Measurements from ENCODE around the gene OSBPL3. TPM values are rescaled to one million over a fixed set of nuclear protein-coding genes. Genes with fewer than 3 reads are reported as not detected.

The OSBPL3 gene
- total RNA-seq, 4 donors from 2014 or later, result 3.1 to 7.0 (median 5.3) TPM

DNA sequence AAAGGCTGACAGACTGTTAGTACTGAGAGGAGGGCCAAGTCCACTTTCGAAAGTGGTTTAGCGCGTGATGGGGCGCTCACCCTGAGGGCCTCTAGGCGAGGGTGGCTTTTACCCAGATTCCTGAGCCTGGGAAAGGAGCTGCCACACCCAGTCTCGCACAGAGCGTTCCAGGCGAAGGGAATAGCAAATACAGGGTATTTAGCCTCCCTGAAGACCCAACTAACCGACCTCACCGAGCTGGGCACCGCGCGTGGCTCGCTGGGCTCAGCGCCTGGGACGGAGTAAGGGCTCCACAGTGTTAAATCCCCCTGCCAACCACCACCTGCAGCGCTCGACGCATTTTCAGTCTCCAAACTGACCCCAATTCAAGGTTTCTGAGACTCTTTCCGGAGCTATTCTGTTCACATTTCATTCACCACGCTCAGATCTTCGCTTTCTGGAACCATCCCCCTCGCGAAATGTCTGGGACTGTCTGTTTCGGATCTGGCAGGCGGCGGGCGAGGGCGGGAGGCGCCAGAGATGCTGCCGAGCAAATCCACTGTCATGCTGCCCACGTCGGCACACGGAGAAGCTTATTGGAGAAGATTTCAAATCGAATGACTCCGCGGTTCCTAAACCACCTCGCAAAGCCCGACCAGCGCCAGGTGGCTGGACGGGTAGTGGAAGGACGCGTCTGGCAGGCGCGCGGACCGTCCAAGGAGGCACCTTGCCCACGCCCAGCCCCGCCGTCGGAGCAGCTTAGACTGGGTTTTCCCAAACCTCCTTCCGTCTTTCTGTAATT is 1.4 kb upstream of the OSBPL3 start:
- TF ChIP-seq CTCF (IDR thresholded peaks at IDR 0.05 in 4 of 5, conservative IDR thresholded peaks at IDR 0.05 in 1 of 5) (no peak), POLR2A (IDR thresholded peaks at IDR 0.05) (no peak)
- peak overlapping the region; percentile 77 to 86 (median 83) for H3K27ac ChIP-seq
- H3K36me3 ChIP-seq, result no peaks in the 10 kb centered on the region
- H3K27me3 ChIP-seq, result no peaks in the 10 kb centered on the region
- ATAC-seq (no peak), DNase-seq (peak; percentile 4 to 28)
- in situ Hi-C loops (cut with MboI; ENCODE audit: low sequenced_read_pairs in 4 of 4), result loop anchor here (5.0 to 10.0 kb wide), 4 partner anchors 93 to 167 kb away; no protein-coding TSS in a partner anchor
- H3K9me3 ChIP-seq, result no peaks in the 10 kb centered on the region
- peak overlapping the region; percentile 70 to 94 (median 83) for H3K4me3 ChIP-seq
- intact Hi-C loops (cut with DNase I; ENCODE audit: low total_unique reads), result loop anchor here (2.0 to 5.0 kb wide), 4 partner anchors 91 to 161 kb away; partner anchors contain the start of gene CYCS
- peaks cover 0 to 9% of the 10 kb centered on the region in 2 donors for H3K4me1 ChIP-seq

GRCh38 chr7:24980534-24981170 is 674 bp upstream of the OSBPL3 start:
- peak overlapping the region; percentile 77 to 86 (median 83) for H3K27ac ChIP-seq
- in situ Hi-C loops (cut with MboI; ENCODE audit: low sequenced_read_pairs in 4 of 4), result loop anchor here (5.0 to 10.0 kb wide), 4 partner anchors 94 to 166 kb away; no protein-coding TSS in a partner anchor
- peak overlapping the region; percentile 70 to 94 (median 83) for H3K4me3 ChIP-seq
- no peaks in the 10 kb centered on the region for H3K36me3 ChIP-seq
- no peaks in the 10 kb centered on the region for H3K9me3 ChIP-seq
- no peaks in the 10 kb centered on the region for H3K27me3 ChIP-seq
- intact Hi-C loops (cut with DNase I; ENCODE audit: low total_unique reads), result loop anchor here (2.0 to 5.0 kb wide), 4 partner anchors 92 to 160 kb away; partner anchors contain the start of gene CYCS
- DNase-seq (no peak), ATAC-seq (no peak)
- H3K4me1 ChIP-seq, result peaks cover 0 to 9% of the 10 kb centered on the region in 2 donors
- TF ChIP-seq CTCF (IDR thresholded peaks at IDR 0.05 in 4 of 5, conservative IDR thresholded peaks at IDR 0.05 in 1 of 5), result no peak
- TF ChIP-seq POLR2A (IDR thresholded peaks at IDR 0.05), result no peak

- peak overlapping the region; percentile 70 to 94 (median 83) for H3K4me3 ChIP-seq
- ATAC-seq (peak; percentile 50 to 65), DNase-seq (peak; percentile 36)
- intact Hi-C loops (cut with DNase I; ENCODE audit: low total_unique reads), result no loop called here
- peaks cover 0 to 9% of the 10 kb centered on the region in 2 donors for H3K4me1 ChIP-seq
- in situ Hi-C loops (cut with MboI; ENCODE audit: low sequenced_read_pairs in 4 of 4), result no loop called here
- H3K27ac ChIP-seq, result peak overlapping the region; percentile 77 to 86 (median 83)
- H3K36me3 ChIP-seq, result no peaks in the 10 kb centered on the region
- peak in 4 of 5 experiments; percentile 25 to 70 (median 60) for TF ChIP-seq CTCF (IDR thresholded peaks at IDR 0.05 in 4 of 5, conservative IDR thresholded peaks at IDR 0.05 in 1 of 5)
- TF ChIP-seq POLR2A (IDR thresholded peaks at IDR 0.05), result no peak
- H3K27me3 ChIP-seq, result no peaks in the 10 kb centered on the region
- H3K9me3 ChIP-seq, result no peaks in the 10 kb centered on the region
These were observed 512 bp downstream of the OSBPL3 start for GRCh38 chr7:24979470-24979862.

- Histone ChIP-seq H3K27ac (peak overlapping the region; percentile 77 to 86 (median 83)), H3K36me3 (no peaks in the 10 kb centered on the region), H3K4me1 (peaks cover 0 to 9% of the 10 kb centered on the region in 2 donors), H3K9me3 (no peaks in the 10 kb centered on the region), H3K4me3 (peak overlapping the region; percentile 70 to 94 (median 83)), H3K27me3 (no peaks in the 10 kb centered on the region)
- in situ Hi-C loops (cut with MboI; ENCODE audit: low sequenced_read_pairs in 4 of 4) (no loop called here), intact Hi-C loops (cut with DNase I; ENCODE audit: low total_unique reads) (no loop called here)
- DNase-seq (no peak), ATAC-seq (no peak)
- no peak for TF ChIP-seq CTCF (IDR thresholded peaks at IDR 0.05 in 4 of 5, conservative IDR thresholded peaks at IDR 0.05 in 1 of 5)
- TF ChIP-seq POLR2A (IDR thresholded peaks at IDR 0.05), result no peak
These were observed 1.0 kb downstream of the OSBPL3 start for GRCh38 chr7:24978843-24979469.

All from gastrocnemius medialis (tissue), 4 donors.